ENCODE data around the gene FOXN1.
"Not testable (repeated sequence)": the region's sequence is repeated elsewhere in the genome, so short reads cannot be mapped to it uniquely, and the experiment has no call there.

Gene FOXN1

GRCh38 chr17:28505986-28506665, at the start of gene FOXN1:
TSS of gene FOXN1 (plus strand) at chr17:28506348. CDS start at chr17:28523970, 17,622 bp downstream.
- DNase-seq (ENCODE audit: low read depth): no peak

GRCh38 chr17:28457890-28458289, 48.3 kb upstream of the FOXN1 start:
- DNase-seq (ENCODE audit: low read depth): no peak

- not testable (repeated sequence) for DNase-seq (ENCODE audit: low read depth)
Observed at GRCh38 chr17:28458881-28459280, 47.3 kb upstream of the FOXN1 start.

GRCh38 chr17:28460901-28461300, 45.2 kb upstream of the FOXN1 start:
- no peak for DNase-seq (ENCODE audit: low read depth)

GRCh38 chr17:28466001-28466400, 40.1 kb upstream of the FOXN1 start:
- no peak for DNase-seq (ENCODE audit: low read depth)

- no peak for DNase-seq (ENCODE audit: low read depth)
Observed at GRCh38 chr17:28466521-28467048, 39.6 kb upstream of the FOXN1 start.

- DNase-seq (ENCODE audit: low read depth): peak; percentile 37
Observed at GRCh38 chr17:28467456-28468025, 38.6 kb upstream of the FOXN1 start.

GRCh38 chr17:28468033-28468735, 38.0 kb upstream of the FOXN1 start:
- DNase-seq (ENCODE audit: low read depth): not testable (repeated sequence)

- DNase-seq (ENCODE audit: low read depth): no peak
Observed at GRCh38 chr17:28468781-28469180, 37.4 kb upstream of the FOXN1 start.

GRCh38 chr17:28469376-28469775, 36.8 kb upstream of the FOXN1 start:
- no peak for DNase-seq (ENCODE audit: low read depth)

GRCh38 chr17:28470266-28470913, 35.8 kb upstream of the FOXN1 start:
- no peak for DNase-seq (ENCODE audit: low read depth)

GRCh38 chr17:28470914-28471366, 35.2 kb upstream of the FOXN1 start:
- DNase-seq (ENCODE audit: low read depth): no peak

- no peak for DNase-seq (ENCODE audit: low read depth)
Observed at GRCh38 chr17:28471531-28472342, 34.4 kb upstream of the FOXN1 start.

- no peak for DNase-seq (ENCODE audit: low read depth)
Observed at GRCh38 chr17:28472871-28473497, 33.2 kb upstream of the FOXN1 start.

GRCh38 chr17:28473542-28473941, 32.6 kb upstream of the FOXN1 start, which contains the start of gene SLC13A2:
TSS of gene SLC13A2 (plus strand) at chr17:28473644. CDS start at chr17:28473713, 69 bp downstream.
- no peak for DNase-seq (ENCODE audit: low read depth)

GRCh38 chr17:28474111-28474531, 32.0 kb upstream of the FOXN1 start:
- DNase-seq (ENCODE audit: low read depth): no peak

GRCh38 chr17:28475151-28475900, 30.8 kb upstream of the FOXN1 start:
- no peak for DNase-seq (ENCODE audit: low read depth)

GRCh38 chr17:28476076-28476865, 29.9 kb upstream of the FOXN1 start:
- no peak for DNase-seq (ENCODE audit: low read depth)

GRCh38 chr17:28477928-28478327, 28.2 kb upstream of the FOXN1 start:
- DNase-seq (ENCODE audit: low read depth): no peak

All from fibroblast of gingiva (primary cell).